ENCODE measurements around the gene FRMD8. TPM values are rescaled to one million over a fixed set of nuclear protein-coding genes. Genes with fewer than 3 reads are reported as not detected.

The FRMD8 gene
- polyA plus RNA-seq, 1 donor (not counting 4 experiments of a cell fraction or from before 2014, with no cell fraction given), result 24.1 TPM

- Histone ChIP-seq H4K20me1 (ENCODE audit: control insufficient read depth, extremely low read depth, insufficient read depth, low read length) (peaks cover 44% of the 10 kb centered on the region), H2AFZ (ENCODE audit: control insufficient read depth, low read length) (no peak overlapping the region), H3K9me3 (ENCODE audit: control insufficient read depth, low read depth, low read length) (no peaks in the 10 kb centered on the region), H3K27ac (ENCODE audit: control insufficient read depth, insufficient read depth, low read length) (no peak overlapping the region), H3K36me3 (ENCODE audit: control insufficient read depth in 2 of 2, extremely low read depth in 1 of 2, insufficient read depth in 2 of 2, low read length in 2 of 2) (peaks cover 16 to 47% of the 10 kb centered on the region in 2 experiments), H3K79me2 (ENCODE audit: control insufficient read depth, insufficient read depth, low read length) (peaks cover 41% of the 10 kb centered on the region), H3K4me1 (ENCODE audit: control insufficient read depth, extremely low read depth, insufficient read depth, low read length) (peaks cover 25% of the 10 kb centered on the region), H3K9me1 (ENCODE audit: control insufficient read depth, extremely low read depth, insufficient read depth, low read length) (no peaks in the 10 kb centered on the region), H3K9ac (ENCODE audit: control insufficient read depth, extremely low read depth, insufficient read depth, low read length) (no peak overlapping the region), H3K4me2 (ENCODE audit: control insufficient read depth, extremely low read depth, insufficient read depth, low read depth, low read length) (no peak overlapping the region), H3K4me3 (ENCODE audit: control insufficient read depth in 2 of 3, extremely low read depth in 1 of 3, insufficient read depth in 2 of 3, low read depth in 1 of 3, low read length in 3 of 3) (no peak overlapping the region), H3K27me3 (ENCODE audit: control insufficient read depth, extremely low read depth, insufficient read depth, low read length) (no peaks in the 10 kb centered on the region)
- dilution Hi-C loops (cut with MboI; ENCODE audit: extremely low pct_ligation_motif_present, low sequenced_read_pairs), result no loop called here
- DNase-seq (ENCODE audit: low read depth, low spot score), result no peak
- TF ChIP-seq EZH2 (IDR thresholded peaks at IDR 0.05; ENCODE audit: low read length) (no peak), CTCF (optimal IDR thresholded peaks at IDR 0.05 in 1 of 3, IDR thresholded peaks at IDR 0.05 in 1 of 3, conservative IDR thresholded peaks at IDR 0.05 in 1 of 3; ENCODE audit: extremely low read depth in 1 of 3, insufficient read depth in 2 of 3, low read length in 3 of 3) (no peak)
- FAIRE-seq, result no peak
Observed at GRCh38 chr11:65433657-65434056, 47.2 kb downstream of the FRMD8 start.

GRCh38 chr11:65434057-65434666, 47.7 kb downstream of the FRMD8 start:
- Histone ChIP-seq H3K9me3 (ENCODE audit: control insufficient read depth, low read depth, low read length) (no peaks in the 10 kb centered on the region), H3K36me3 (ENCODE audit: control insufficient read depth in 2 of 2, extremely low read depth in 1 of 2, insufficient read depth in 2 of 2, low read length in 2 of 2) (peaks cover 16 to 50% of the 10 kb centered on the region in 2 experiments), H3K27me3 (ENCODE audit: control insufficient read depth, extremely low read depth, insufficient read depth, low read length) (no peaks in the 10 kb centered on the region), H3K9me1 (ENCODE audit: control insufficient read depth, extremely low read depth, insufficient read depth, low read length) (no peaks in the 10 kb centered on the region), H4K20me1 (ENCODE audit: control insufficient read depth, extremely low read depth, insufficient read depth, low read length) (peaks cover 42% of the 10 kb centered on the region), H2AFZ (ENCODE audit: control insufficient read depth, low read length) (no peak overlapping the region), H3K27ac (ENCODE audit: control insufficient read depth, insufficient read depth, low read length) (no peak overlapping the region), H3K9ac (ENCODE audit: control insufficient read depth, extremely low read depth, insufficient read depth, low read length) (no peak overlapping the region), H3K4me1 (ENCODE audit: control insufficient read depth, extremely low read depth, insufficient read depth, low read length) (peaks cover 20% of the 10 kb centered on the region), H3K4me3 (ENCODE audit: control insufficient read depth in 2 of 3, extremely low read depth in 1 of 3, insufficient read depth in 2 of 3, low read depth in 1 of 3, low read length in 3 of 3) (no peak overlapping the region), H3K4me2 (ENCODE audit: control insufficient read depth, extremely low read depth, insufficient read depth, low read depth, low read length) (no peak overlapping the region), H3K79me2 (ENCODE audit: control insufficient read depth, insufficient read depth, low read length) (peaks cover 40% of the 10 kb centered on the region)
- DNase-seq (ENCODE audit: low read depth, low spot score) (no peak), FAIRE-seq (no peak)
- dilution Hi-C loops (cut with MboI; ENCODE audit: extremely low pct_ligation_motif_present, low sequenced_read_pairs), result no loop called here
- TF ChIP-seq EZH2 (IDR thresholded peaks at IDR 0.05; ENCODE audit: low read length) (no peak), CTCF (optimal IDR thresholded peaks at IDR 0.05 in 1 of 3, IDR thresholded peaks at IDR 0.05 in 1 of 3, conservative IDR thresholded peaks at IDR 0.05 in 1 of 3; ENCODE audit: extremely low read depth in 1 of 3, insufficient read depth in 2 of 3, low read length in 3 of 3) (no peak)
